Activated T-helper 17 cell treated with anti-CD3 and anti-CD28 coated beads, Interleukin-2, amount 50 U/mL, for 72 hours (primary cell): ENCODE data around the gene SYT14. TPM values are rescaled to one million over a fixed set of nuclear protein-coding genes. Genes with fewer than 3 reads are reported as not detected.
"Not testable (repeated sequence)": the region's sequence is repeated elsewhere in the genome, so short reads cannot be mapped to it uniquely, and the experiment has no call there.

Source experiments
- ATAC-seq: fragments of 150-1000 bp; cut with Tn5 transposase; replicated peaks from 2 replicates; pipeline ENCODE4 v1.10.0; 2021; ENCODE audit warnings: mild to moderate bottlenecking, moderate library complexity
- H3K27ac Mint-ChIP-seq: one replicate; pipeline ENCODE4 v1.8.0; 2022; ENCODE audit warnings: mixed read lengths
- H3K27me3 Mint-ChIP-seq: one replicate; pipeline ENCODE4 v1.8.0; 2022; ENCODE audit warnings: mixed read lengths
- H3K36me3 Mint-ChIP-seq: one replicate; pipeline ENCODE4 v1.8.0; 2022; ENCODE audit warnings: low read depth, mild to moderate bottlenecking, mixed read lengths
- H3K4me1 Mint-ChIP-seq: one replicate; pipeline ENCODE4 v1.8.0; 2022; ENCODE audit warnings: mixed read lengths
- H3K4me3 Mint-ChIP-seq: one replicate; pipeline ENCODE4 v1.8.0; 2022; ENCODE audit warnings: mild to moderate bottlenecking, mixed read lengths
- H3K9me3 Mint-ChIP-seq: one replicate; pipeline ENCODE4 v1.8.0; 2022; ENCODE audit warnings: mixed read lengths
- total RNA-seq, 2 donors: library from RNA; stranded (reverse); gene quantifications; one replicate each; pipeline ENCODE4 v1.2.3, GENCODE V29; 2022

Gene SYT14
- total RNA-seq, 2 donors from 2014 or later = not detected

GRCh38 chr1:210085359-210085758, 147.3 kb downstream of the SYT14 start:
- no peak overlapping the region for H3K4me3 Mint-ChIP-seq
- H3K9me3 Mint-ChIP-seq = peaks cover 4% of the 10 kb centered on the region
- H3K27me3 Mint-ChIP-seq = peaks cover 6% of the 10 kb centered on the region
- no peaks in the 10 kb centered on the region for H3K4me1 Mint-ChIP-seq
- H3K27ac Mint-ChIP-seq = no peak overlapping the region
- no peak for ATAC-seq
- H3K36me3 Mint-ChIP-seq = no peaks in the 10 kb centered on the region

GRCh38 chr1:210087058-210087457, 149.0 kb downstream of the SYT14 start:
- no peak for ATAC-seq
- Mint-ChIP-seq H3K27ac (no peak overlapping the region), H3K27me3 (peaks cover 6% of the 10 kb centered on the region), H3K36me3 (no peaks in the 10 kb centered on the region), H3K9me3 (peaks cover 4% of the 10 kb centered on the region), H3K4me3 (no peak overlapping the region), H3K4me1 (no peaks in the 10 kb centered on the region)

- H3K27me3 Mint-ChIP-seq = peaks cover 15% of the 10 kb centered on the region
- H3K27ac Mint-ChIP-seq = no peak overlapping the region
- no peaks in the 10 kb centered on the region for H3K36me3 Mint-ChIP-seq
- peaks cover 4% of the 10 kb centered on the region for H3K9me3 Mint-ChIP-seq
- no peak overlapping the region for H3K4me3 Mint-ChIP-seq
- no peaks in the 10 kb centered on the region for H3K4me1 Mint-ChIP-seq
- no peak for ATAC-seq
Observed at GRCh38 chr1:210089855-210090254, 151.8 kb downstream of the SYT14 start.

- ATAC-seq = no peak
- Mint-ChIP-seq H3K4me1 (no peaks in the 10 kb centered on the region), H3K4me3 (no peak overlapping the region), H3K36me3 (no peaks in the 10 kb centered on the region), H3K27me3 (peaks cover 18% of the 10 kb centered on the region), H3K27ac (no peak overlapping the region), H3K9me3 (peaks cover 4% of the 10 kb centered on the region)
Observed at GRCh38 chr1:210092366-210092765, 154.3 kb downstream of the SYT14 start.

- H3K4me1 Mint-ChIP-seq = no peaks in the 10 kb centered on the region
- H3K9me3 Mint-ChIP-seq = peaks cover 4% of the 10 kb centered on the region
- peaks cover 22% of the 10 kb centered on the region for H3K27me3 Mint-ChIP-seq
- H3K4me3 Mint-ChIP-seq = no peak overlapping the region
- ATAC-seq = no peak
- H3K36me3 Mint-ChIP-seq = no peaks in the 10 kb centered on the region
- H3K27ac Mint-ChIP-seq = no peak overlapping the region
Observed at GRCh38 chr1:210093461-210093860, 155.4 kb downstream of the SYT14 start.

GRCh38 chr1:210098356-210098755, 160.3 kb downstream of the SYT14 start:
- H3K9me3 Mint-ChIP-seq = no peaks in the 10 kb centered on the region
- H3K27me3 Mint-ChIP-seq = peaks cover 18% of the 10 kb centered on the region
- no peak overlapping the region for H3K27ac Mint-ChIP-seq
- H3K4me3 Mint-ChIP-seq = no peak overlapping the region
- ATAC-seq = no peak
- H3K36me3 Mint-ChIP-seq = no peaks in the 10 kb centered on the region
- no peaks in the 10 kb centered on the region for H3K4me1 Mint-ChIP-seq

GRCh38 chr1:210099921-210100320, 161.9 kb downstream of the SYT14 start:
- Mint-ChIP-seq H3K4me1 (no peaks in the 10 kb centered on the region), H3K36me3 (no peaks in the 10 kb centered on the region), H3K4me3 (no peak overlapping the region), H3K9me3 (no peaks in the 10 kb centered on the region), H3K27ac (no peak overlapping the region), H3K27me3 (peaks cover 18% of the 10 kb centered on the region)
- ATAC-seq = no peak

GRCh38 chr1:210104103-210104502, 166.1 kb downstream of the SYT14 start:
- ATAC-seq = no peak
- no peaks in the 10 kb centered on the region for H3K4me1 Mint-ChIP-seq
- H3K9me3 Mint-ChIP-seq = no peaks in the 10 kb centered on the region
- H3K27ac Mint-ChIP-seq = no peak overlapping the region
- H3K36me3 Mint-ChIP-seq = no peaks in the 10 kb centered on the region
- peaks cover 13% of the 10 kb centered on the region for H3K27me3 Mint-ChIP-seq
- no peak overlapping the region for H3K4me3 Mint-ChIP-seq

GRCh38 chr1:210112906-210113305, 174.9 kb downstream of the SYT14 start:
- H3K36me3 Mint-ChIP-seq, H3K9me3 Mint-ChIP-seq, ATAC-seq, H3K27ac Mint-ChIP-seq, H3K27me3 Mint-ChIP-seq, H3K4me3 Mint-ChIP-seq, H3K4me1 Mint-ChIP-seq: not testable (repeated sequence)

GRCh38 chr1:210117198-210117597, 179.2 kb downstream of the SYT14 start:
- ATAC-seq = no peak
- Mint-ChIP-seq H3K4me3 (no peak overlapping the region), H3K27me3 (no peaks in the 10 kb centered on the region), H3K27ac (no peak overlapping the region), H3K9me3 (no peaks in the 10 kb centered on the region), H3K36me3 (no peaks in the 10 kb centered on the region), H3K4me1 (no peaks in the 10 kb centered on the region)

GRCh38 chr1:210117681-210118170, 179.7 kb downstream of the SYT14 start:
- H3K27me3 Mint-ChIP-seq = no peaks in the 10 kb centered on the region
- ATAC-seq = no peak
- H3K4me1 Mint-ChIP-seq = no peaks in the 10 kb centered on the region
- H3K9me3 Mint-ChIP-seq = no peaks in the 10 kb centered on the region
- no peak overlapping the region for H3K27ac Mint-ChIP-seq
- H3K4me3 Mint-ChIP-seq = no peak overlapping the region
- no peaks in the 10 kb centered on the region for H3K36me3 Mint-ChIP-seq

GRCh38 chr1:210123383-210123782, 185.4 kb downstream of the SYT14 start:
- H3K4me3 Mint-ChIP-seq = no peak overlapping the region
- peaks cover 14% of the 10 kb centered on the region for H3K27me3 Mint-ChIP-seq
- H3K9me3 Mint-ChIP-seq = no peaks in the 10 kb centered on the region
- H3K27ac Mint-ChIP-seq = no peak overlapping the region
- no peak for ATAC-seq
- H3K36me3 Mint-ChIP-seq = no peaks in the 10 kb centered on the region
- no peaks in the 10 kb centered on the region for H3K4me1 Mint-ChIP-seq

GRCh38 chr1:210123924-210124589, 186.0 kb downstream of the SYT14 start:
- Mint-ChIP-seq H3K27me3 (peaks cover 14% of the 10 kb centered on the region), H3K4me1 (no peaks in the 10 kb centered on the region), H3K27ac (no peak overlapping the region), H3K36me3 (no peaks in the 10 kb centered on the region), H3K4me3 (no peak overlapping the region), H3K9me3 (no peaks in the 10 kb centered on the region)
- ATAC-seq = no peak

GRCh38 chr1:210124736-210125135, 186.7 kb downstream of the SYT14 start:
- Mint-ChIP-seq H3K9me3 (no peaks in the 10 kb centered on the region), H3K4me3 (no peak overlapping the region), H3K27ac (no peak overlapping the region), H3K4me1 (no peaks in the 10 kb centered on the region), H3K27me3 (peaks cover 14% of the 10 kb centered on the region), H3K36me3 (no peaks in the 10 kb centered on the region)
- ATAC-seq = no peak

GRCh38 chr1:210125143-210125542, 187.1 kb downstream of the SYT14 start:
- no peak overlapping the region for H3K4me3 Mint-ChIP-seq
- H3K27me3 Mint-ChIP-seq = peaks cover 14% of the 10 kb centered on the region
- no peaks in the 10 kb centered on the region for H3K9me3 Mint-ChIP-seq
- H3K36me3 Mint-ChIP-seq = no peaks in the 10 kb centered on the region
- H3K4me1 Mint-ChIP-seq = no peaks in the 10 kb centered on the region
- H3K27ac Mint-ChIP-seq = no peak overlapping the region
- ATAC-seq = no peak

- no peaks in the 10 kb centered on the region for H3K4me1 Mint-ChIP-seq
- H3K27me3 Mint-ChIP-seq = peaks cover 17% of the 10 kb centered on the region
- ATAC-seq = no peak
- H3K27ac Mint-ChIP-seq = no peak overlapping the region
- no peak overlapping the region for H3K4me3 Mint-ChIP-seq
- H3K9me3 Mint-ChIP-seq = no peaks in the 10 kb centered on the region
- no peaks in the 10 kb centered on the region for H3K36me3 Mint-ChIP-seq
Observed at GRCh38 chr1:210129092-210129491, 191.1 kb downstream of the SYT14 start.
